Large intestine (tissue), 3 donors: ENCODE measurements around the gene ASB13. TPM values are rescaled to one million over a fixed set of nuclear protein-coding genes. Genes with fewer than 3 reads are reported as not detected.

ENCODE experiments used
- DNase-seq, 2 donors: peaks; one replicate each; pipeline versions ENCODE4 v3.0.0 to v3.0.0-alpha.2; 2013
- H3K27ac ChIP-seq: one replicate; pipeline ENCODE4 v1.5.1; 2013; ENCODE audit warnings: low read length
- H3K27me3 ChIP-seq: 2 replicates; pipeline ENCODE4 v1.6.1; 2013; ENCODE audit warnings: low read length; ENCODE audit not compliant: control insufficient read depth, insufficient read depth
- H3K36me3 ChIP-seq: 2 replicates; pipeline ENCODE4 v1.6.1; 2013; ENCODE audit warnings: low read length; ENCODE audit not compliant: control insufficient read depth, insufficient read depth
- H3K4me1 ChIP-seq: one replicate; pipeline ENCODE4 v1.6.1; 2013; ENCODE audit warnings: low read length; ENCODE audit not compliant: control insufficient read depth, insufficient read depth
- H3K4me3 ChIP-seq: one replicate; pipeline ENCODE4 v1.5.1; 2013; ENCODE audit warnings: low read length
- H3K9me3 ChIP-seq: one replicate; pipeline ENCODE4 v1.6.1; 2013; ENCODE audit warnings: mild to moderate bottlenecking, low read depth, low read length, moderate library complexity; ENCODE audit not compliant: control insufficient read depth
- WGBS: methylation state at CpG from one replicate; pipeline ENCODE4 v1.1.5; 2013; ENCODE audit warnings: low lambda C conversion rate; ENCODE audit not compliant: insufficient coverage; 5-methylcytosine and 5-hydroxymethylcytosine counted together
- polyA plus RNA-seq: library from polyadenylated mRNA; unstranded; fragments of 120-200 nt; gene quantifications from one replicate; pipeline ENCODE4 v1.2.1, GENCODE V29; 2013

The ASB13 gene
- polyA plus RNA-seq, 1 donor = 29.9 TPM

DNA sequence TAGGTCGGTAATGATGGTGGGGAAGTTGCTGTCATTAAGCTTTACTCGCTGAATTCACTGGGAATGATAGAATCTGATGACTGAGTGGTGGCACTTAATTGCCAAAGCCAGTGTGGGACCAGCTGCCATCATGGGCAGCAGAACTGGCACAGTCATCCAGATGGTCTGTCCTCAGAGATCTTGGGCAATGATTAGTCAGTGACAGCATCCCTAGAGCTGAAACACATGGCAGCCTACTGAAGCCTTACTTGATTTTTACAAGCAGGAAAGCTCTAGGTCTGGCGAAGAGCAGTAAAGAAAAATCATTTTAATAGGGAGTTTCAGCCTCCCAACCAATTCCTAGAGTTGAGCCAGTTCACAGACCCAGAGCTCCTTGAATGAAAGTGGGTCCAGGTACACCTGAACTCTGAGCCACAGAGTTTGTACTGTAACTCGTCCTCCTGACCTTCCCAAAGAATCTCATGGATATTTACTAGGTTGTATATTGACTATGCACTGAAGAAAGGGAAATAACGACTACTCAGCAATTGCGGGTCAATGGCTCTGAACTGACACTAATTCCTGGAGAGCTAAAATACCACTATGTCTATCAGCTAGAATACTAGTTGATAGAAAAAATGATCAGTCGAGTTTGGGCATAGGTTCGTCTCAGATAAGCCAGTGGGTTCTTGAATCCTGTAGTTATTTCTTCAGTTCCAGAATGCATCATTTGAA lies 4.4 kb upstream of the ASB13 start:
- no CpG with 5 or more reads among the region's 8 CpGs for WGBS
- no peaks in the 10 kb centered on the region for H3K36me3 ChIP-seq
- H3K27me3 ChIP-seq = no peaks in the 10 kb centered on the region
- H3K9me3 ChIP-seq = no peaks in the 10 kb centered on the region
- DNase-seq = no peak
- no peak overlapping the region for H3K27ac ChIP-seq
- no peaks in the 10 kb centered on the region for H3K4me1 ChIP-seq
- no peak overlapping the region for H3K4me3 ChIP-seq

DNA sequence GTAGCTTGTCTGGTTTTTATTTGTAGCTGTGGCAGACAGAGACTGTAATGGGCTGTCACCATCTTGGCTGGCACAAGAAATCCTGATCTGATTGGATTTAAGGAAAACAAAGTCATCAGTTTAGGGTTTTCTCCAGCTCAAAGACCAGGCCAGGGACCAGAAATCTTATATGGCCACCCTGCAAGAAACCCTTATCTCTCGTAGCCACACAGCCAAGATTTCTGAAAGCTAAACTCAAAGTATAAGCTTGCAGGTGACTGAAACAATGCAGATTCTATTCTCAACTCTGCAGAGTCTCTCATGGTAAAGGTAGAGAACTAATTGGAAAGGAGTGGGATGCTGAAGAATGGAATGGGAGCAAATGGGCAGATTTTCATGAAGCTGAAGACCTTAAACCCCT lies 3.2 kb upstream of the ASB13 start:
- Histone ChIP-seq H3K4me1 (peaks cover 5% of the 10 kb centered on the region), H3K27me3 (no peaks in the 10 kb centered on the region), H3K36me3 (no peaks in the 10 kb centered on the region), H3K27ac (no peak overlapping the region), H3K4me3 (no peak overlapping the region), H3K9me3 (no peaks in the 10 kb centered on the region)
- WGBS = no CpG with 5 or more reads among the region's 1 CpG
- no peak for DNase-seq

DNA sequence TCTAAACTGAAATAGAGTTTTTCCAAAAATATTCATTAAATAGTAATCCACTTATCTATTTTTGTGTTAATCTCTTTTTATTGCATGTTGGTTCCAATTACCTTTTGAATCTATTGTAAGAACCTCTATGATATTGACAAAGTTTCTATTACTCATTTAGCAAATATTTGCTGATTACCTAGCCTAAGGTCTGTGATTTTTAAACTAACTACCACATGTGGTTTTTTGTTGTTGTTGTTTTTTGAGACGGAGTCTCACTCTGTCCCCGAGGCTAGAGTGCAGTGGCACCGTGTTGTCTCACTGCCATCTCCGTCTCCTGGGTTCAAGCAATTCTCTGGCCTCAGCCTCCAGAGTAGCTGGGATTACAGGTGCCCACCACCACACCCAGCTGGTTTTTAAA lies 2.0 kb upstream of the ASB13 start:
- Histone ChIP-seq H3K36me3 (no peaks in the 10 kb centered on the region), H3K4me1 (peaks cover 10% of the 10 kb centered on the region), H3K27me3 (no peaks in the 10 kb centered on the region), H3K27ac (no peak overlapping the region), H3K4me3 (no peak overlapping the region), H3K9me3 (no peaks in the 10 kb centered on the region)
- no peak for DNase-seq
- no CpG with 5 or more reads among the region's 4 CpGs for WGBS

DNA sequence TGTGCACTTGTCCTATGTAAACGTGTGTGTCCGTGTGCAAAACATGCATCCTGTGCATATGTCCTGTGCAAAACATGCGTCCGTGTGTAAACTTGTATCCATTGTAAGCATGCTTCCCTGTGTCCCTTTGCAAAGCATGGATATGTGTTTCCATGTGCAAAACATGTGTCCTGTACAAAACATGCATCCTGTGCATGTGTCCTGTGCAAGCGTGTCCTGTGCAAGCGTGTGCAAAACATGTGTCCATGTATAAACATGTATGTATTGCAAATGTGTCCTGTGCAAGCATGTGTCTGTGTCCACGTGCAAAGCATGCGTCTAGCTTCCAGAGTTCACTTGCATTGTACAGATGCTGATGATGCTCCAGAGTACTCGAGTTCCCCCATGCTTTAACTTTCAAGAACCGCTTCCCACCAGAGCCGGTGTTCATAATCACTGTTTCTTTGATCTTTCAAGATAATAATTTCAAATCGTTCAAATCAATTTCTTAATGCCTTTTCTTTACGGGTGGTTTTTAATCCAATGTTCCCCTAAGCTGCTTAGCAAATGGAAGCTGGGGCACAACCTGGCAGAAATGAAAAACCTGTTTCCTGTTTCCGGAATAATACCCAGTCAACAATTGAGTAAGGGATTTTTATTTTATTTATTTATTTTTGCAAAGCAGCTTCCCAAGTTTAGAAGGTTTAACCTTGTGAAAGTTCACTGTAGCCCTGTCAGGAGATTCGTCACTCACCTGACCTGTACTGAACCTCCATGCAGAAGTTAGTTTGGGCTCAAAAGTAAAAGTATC lies 641 bp upstream of the ASB13 start:
- Histone ChIP-seq H3K27ac (no peak overlapping the region), H3K9me3 (no peaks in the 10 kb centered on the region), H3K4me1 (peaks cover 10% of the 10 kb centered on the region), H3K36me3 (no peaks in the 10 kb centered on the region), H3K4me3 (peak overlapping the region; percentile 54), H3K27me3 (no peaks in the 10 kb centered on the region)
- WGBS = 89% methylated on average over 3 of the region's 15 CpGs
- no peak for DNase-seq

DNA sequence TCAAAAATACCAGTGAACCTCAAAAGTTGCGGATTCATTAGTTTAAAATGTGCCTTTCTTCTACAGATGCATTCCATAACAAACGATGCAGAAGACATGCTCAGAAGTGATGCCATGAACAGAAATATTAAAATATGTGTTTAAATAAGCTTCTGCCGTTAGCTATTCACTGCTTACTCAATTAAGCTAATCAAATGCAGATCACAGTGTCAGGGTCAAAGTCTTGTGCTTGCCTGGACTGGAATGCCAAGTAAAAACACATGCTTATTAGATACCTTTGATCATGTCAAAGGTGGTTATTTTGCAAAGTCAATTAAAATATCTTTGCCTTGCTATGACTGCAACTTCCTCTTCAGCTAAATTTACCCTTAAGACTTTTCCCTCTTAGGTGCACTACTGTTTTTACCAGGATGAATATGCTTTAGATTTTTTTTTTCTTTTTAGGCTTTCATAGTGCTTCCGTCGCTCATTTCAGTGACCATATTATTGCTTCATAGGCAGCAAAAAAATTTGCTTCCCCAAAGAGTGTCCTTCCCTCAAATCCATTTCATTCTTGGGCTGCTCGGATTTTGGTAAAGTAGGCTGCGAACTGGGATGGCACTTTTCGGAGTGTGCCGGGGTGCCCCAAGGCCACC lies 905 bp downstream of the ASB13 start:
- peak overlapping the region; percentile 96 for H3K27ac ChIP-seq
- H3K4me3 ChIP-seq = peak overlapping the region; percentile 87
- H3K27me3 ChIP-seq = no peaks in the 10 kb centered on the region
- H3K4me1 ChIP-seq = peaks cover 19% of the 10 kb centered on the region
- WGBS = 50% methylated on average over 2 of the region's 9 CpGs
- no peaks in the 10 kb centered on the region for H3K36me3 ChIP-seq
- H3K9me3 ChIP-seq = no peaks in the 10 kb centered on the region
- peak; percentile 75 to 86 for DNase-seq

DNA sequence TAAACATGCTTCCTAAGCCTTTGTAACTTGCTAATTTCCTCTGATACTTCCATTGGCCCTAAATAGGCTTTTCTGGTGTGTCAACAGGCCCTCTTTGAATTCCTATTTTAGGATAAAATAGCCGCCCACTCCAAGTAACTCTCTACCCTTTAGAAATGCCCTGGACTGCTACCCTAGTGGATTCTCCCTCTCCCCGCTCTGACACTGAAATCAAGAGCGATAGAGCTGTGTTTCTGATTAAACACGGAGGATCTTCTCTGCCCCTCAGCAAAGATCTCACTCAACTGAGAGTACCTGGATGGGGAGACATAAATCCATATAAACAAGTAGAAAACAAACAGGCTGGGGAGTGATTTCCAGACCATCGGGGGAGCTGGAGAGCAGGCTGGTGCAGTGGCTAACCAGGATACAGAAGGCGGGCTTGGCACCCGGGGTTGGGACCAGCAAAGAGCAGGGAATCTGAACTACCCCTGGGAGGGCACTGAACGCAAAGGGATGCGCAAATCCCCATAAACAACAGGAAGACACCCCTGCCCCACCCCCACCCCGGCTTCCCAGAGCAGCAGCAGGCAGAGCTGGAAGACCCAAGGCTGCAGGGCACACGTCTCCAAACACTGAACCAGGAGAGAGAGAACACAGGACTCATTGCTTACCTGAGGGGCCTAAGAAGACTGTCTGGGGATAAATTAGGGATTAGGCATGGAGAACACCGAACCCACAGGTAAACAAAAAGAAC lies 2.5 kb downstream of the ASB13 start:
- no CpG with 5 or more reads among the region's 12 CpGs for WGBS
- H3K9me3 ChIP-seq = no peaks in the 10 kb centered on the region
- H3K36me3 ChIP-seq = no peaks in the 10 kb centered on the region
- no peak for DNase-seq
- peaks cover 35% of the 10 kb centered on the region for H3K4me1 ChIP-seq
- no peak overlapping the region for H3K27ac ChIP-seq
- H3K4me3 ChIP-seq = no peak overlapping the region
- H3K27me3 ChIP-seq = no peaks in the 10 kb centered on the region

DNA sequence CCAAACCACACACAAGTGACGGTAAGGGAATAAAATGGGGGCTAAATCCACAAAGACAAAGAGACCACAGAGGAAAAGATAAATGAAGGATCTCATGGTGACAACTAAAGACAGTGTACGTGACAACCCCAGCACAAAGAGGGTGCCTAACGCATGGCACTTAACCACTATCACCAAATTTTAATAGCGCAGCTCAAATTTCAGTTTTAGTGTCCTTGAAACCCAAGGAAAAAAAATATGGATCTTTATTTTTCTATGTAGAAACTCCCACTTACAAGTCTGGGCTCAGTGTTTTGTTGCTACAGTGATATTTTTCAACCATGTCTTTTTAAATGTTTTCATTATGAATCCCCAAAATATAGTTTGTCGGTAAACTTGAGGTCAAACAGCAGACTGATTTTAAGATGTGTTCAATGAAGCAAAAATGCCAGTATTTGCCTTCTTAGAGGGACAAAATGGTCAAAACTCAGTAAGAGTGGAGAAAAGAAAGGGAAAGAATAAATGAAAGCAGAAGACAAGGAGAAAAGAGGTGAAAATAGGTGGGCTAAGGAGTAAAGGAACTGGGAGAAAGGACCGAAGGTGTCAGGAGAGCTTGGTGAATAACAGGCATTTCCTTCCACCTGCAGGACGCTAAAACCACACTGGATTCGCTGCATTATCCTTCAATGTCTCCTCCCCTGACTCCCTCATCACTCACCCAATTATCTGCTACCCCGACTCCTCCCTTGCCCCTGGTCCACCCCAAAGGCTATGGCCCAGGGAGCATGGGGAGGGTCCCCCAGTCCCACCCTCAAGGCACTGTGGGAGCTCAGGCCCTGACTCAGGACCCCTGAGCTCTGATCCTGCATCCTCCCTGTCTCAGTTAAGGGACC lies 3.5 kb downstream of the ASB13 start:
- 100% methylated on average over 2 of the region's 9 CpGs for WGBS
- Histone ChIP-seq H3K9me3 (no peaks in the 10 kb centered on the region), H3K27me3 (no peaks in the 10 kb centered on the region), H3K4me3 (no peak overlapping the region), H3K27ac (no peak overlapping the region), H3K4me1 (peaks cover 38% of the 10 kb centered on the region), H3K36me3 (no peaks in the 10 kb centered on the region)
- no peak for DNase-seq

DNA sequence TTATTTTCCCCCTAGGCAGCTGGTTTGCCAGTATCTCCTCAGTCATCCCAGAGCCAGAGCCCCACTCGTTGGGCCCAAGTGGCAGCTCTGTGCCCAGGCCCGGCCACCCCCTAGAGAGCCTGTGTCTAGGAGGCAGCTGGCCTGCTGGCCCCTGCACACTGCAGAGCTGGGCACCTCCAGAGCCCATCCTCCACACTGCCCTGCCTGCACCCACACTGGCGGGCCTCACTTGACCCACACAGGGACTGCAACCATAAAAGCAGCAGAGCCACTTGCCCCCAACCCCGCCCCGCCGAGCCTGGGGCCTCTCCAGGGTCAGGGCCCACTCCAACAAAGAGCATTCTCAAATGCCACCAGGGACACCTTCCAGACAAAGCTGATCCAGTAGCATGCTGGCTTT lies 5.4 kb downstream of the ASB13 start:
- Histone ChIP-seq H3K9me3 (no peaks in the 10 kb centered on the region), H3K4me3 (no peak overlapping the region), H3K36me3 (no peaks in the 10 kb centered on the region), H3K27ac (peak overlapping the region; percentile 78), H3K4me1 (peaks cover 38% of the 10 kb centered on the region), H3K27me3 (no peaks in the 10 kb centered on the region)
- no peak for DNase-seq
- WGBS = no CpG with 5 or more reads among the region's 6 CpGs

DNA sequence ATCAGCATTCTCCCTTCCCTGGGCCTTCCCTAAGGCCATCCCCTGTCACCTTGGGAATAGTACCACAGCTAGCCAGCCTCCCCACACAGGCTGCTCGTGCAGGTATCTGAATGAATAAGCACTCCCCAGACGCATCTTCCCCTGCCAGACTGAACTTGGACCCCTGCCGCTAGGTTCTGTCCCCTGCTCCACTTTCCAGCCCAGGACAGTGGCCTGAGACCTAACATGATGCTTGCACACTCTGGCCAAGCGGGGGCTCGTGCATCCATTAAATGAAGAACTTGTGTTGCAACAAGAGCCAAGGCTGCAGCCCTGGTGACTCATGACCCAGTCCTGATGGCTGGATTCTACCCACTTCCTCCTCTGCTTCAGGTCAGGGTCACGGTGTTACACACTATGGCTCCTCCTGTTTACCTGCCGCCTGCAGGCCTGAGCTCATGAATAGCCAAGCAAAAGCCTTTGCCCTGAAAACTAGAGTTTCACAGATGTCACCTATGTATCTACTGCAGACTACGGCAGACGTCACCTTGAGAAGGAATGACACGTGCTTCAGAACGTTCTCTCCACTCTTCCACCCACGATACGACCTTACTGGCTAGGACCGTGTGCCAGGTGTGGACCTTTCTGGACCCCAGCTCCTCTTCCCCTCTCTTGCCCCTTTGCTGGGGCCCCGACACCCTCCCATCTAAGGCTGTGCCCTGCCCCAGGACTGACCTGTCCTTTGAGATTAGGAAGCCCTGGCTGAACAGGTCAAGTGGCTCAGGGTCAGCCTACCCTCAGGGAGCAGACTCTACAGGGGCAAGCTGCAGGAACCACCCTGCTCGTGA lies 6.5 kb downstream of the ASB13 start:
- no peaks in the 10 kb centered on the region for H3K27me3 ChIP-seq
- peak; percentile 71 to 75 for DNase-seq
- H3K9me3 ChIP-seq = no peaks in the 10 kb centered on the region
- no peak overlapping the region for H3K4me3 ChIP-seq
- H3K4me1 ChIP-seq = peaks cover 37% of the 10 kb centered on the region
- H3K27ac ChIP-seq = peak overlapping the region; percentile 78
- whole genome bisulfite sequencing = no CpG with 5 or more reads among the region's 16 CpGs
- H3K36me3 ChIP-seq = no peaks in the 10 kb centered on the region
